Measurements from ENCODE around the gene ANKRD40. TPM values are rescaled to one million over a fixed set of nuclear protein-coding genes. Genes with fewer than 3 reads are reported as not detected.
A peak's percentile ranks its signal among the peaks of the same experiment; 100 is the strongest.
"Not testable (repeated sequence)": the region's sequence is repeated elsewhere in the genome, so short reads cannot be mapped to it uniquely, and the experiment has no call there.

The ANKRD40 gene
- total and polyA plus RNA-seq, 12 donors = 14.9 to 46.4 (median 36.1) TPM

- peaks cover 6 to 76% of the 10 kb centered on the region in 2 donors for H3K4me1 ChIP-seq (replicated peaks in 1 of 2)
- TF ChIP-seq POLR2A (IDR thresholded peaks at IDR 0.05) (no peak), CTCF (IDR thresholded peaks at IDR 0.05) (no peak)
- H3K4me3 ChIP-seq = no peak overlapping the region
- no peaks in the 10 kb centered on the region for H3K9me3 ChIP-seq (replicated peaks in 1 of 3)
- intact Hi-C loops (cut with DNase I) = no loop called here
- no peak for DNase-seq
- H3K27me3 ChIP-seq = no peaks in the 10 kb centered on the region
- H3K27ac ChIP-seq = no peak overlapping the region
- 72 to 79% (median 74%) methylated on average over 12 of the region's 12 CpGs for WGBS, 4 donors
- H3K36me3 ChIP-seq (replicated peaks in 1 of 2) = no peaks in the 10 kb centered on the region
These were observed 18.3 kb upstream of the ANKRD40 start for GRCh38 chr17:50725769-50726655.

GRCh38 chr17:50724622-50725021 lies 16.9 kb upstream of the ANKRD40 start:
- WGBS, 4 donors = 91 to 94% (median 92%) methylated on average over 6 of the region's 6 CpGs
- H3K9me3 ChIP-seq (replicated peaks in 1 of 3); H3K27me3 ChIP-seq; intact Hi-C loops (cut with DNase I); H3K4me3 ChIP-seq; DNase-seq; H3K36me3 ChIP-seq (replicated peaks in 1 of 2); H3K27ac ChIP-seq: not testable (repeated sequence)
- H3K4me1 ChIP-seq (replicated peaks in 1 of 2) = peaks cover 6 to 70% of the 10 kb centered on the region in 2 donors

GRCh38 chr17:50722746-50723145 lies 15.0 kb upstream of the ANKRD40 start:
- no peak for DNase-seq
- no peaks in the 10 kb centered on the region for H3K36me3 ChIP-seq (replicated peaks in 1 of 2)
- 41 to 57% (median 51%) methylated on average over 3 of the region's 3 CpGs for WGBS, 4 donors
- no peaks in the 10 kb centered on the region for H3K9me3 ChIP-seq (replicated peaks in 1 of 3)
- H3K4me3 ChIP-seq = no peak overlapping the region
- intact Hi-C loops (cut with DNase I) = no loop called here
- no peak overlapping the region for H3K27ac ChIP-seq
- H3K4me1 ChIP-seq (replicated peaks in 1 of 2) = peaks cover 6 to 65% of the 10 kb centered on the region in 2 donors
- TF ChIP-seq CTCF (IDR thresholded peaks at IDR 0.05) = no peak
- no peak for TF ChIP-seq POLR2A (IDR thresholded peaks at IDR 0.05)
- H3K27me3 ChIP-seq = no peaks in the 10 kb centered on the region

GRCh38 chr17:50721194-50722010 lies 13.7 kb upstream of the ANKRD40 start:
- TF ChIP-seq POLR2A (IDR thresholded peaks at IDR 0.05) (peak in 1 of 2 donors; percentile 23), CTCF (IDR thresholded peaks at IDR 0.05) (no peak)
- Histone ChIP-seq H3K36me3 (replicated peaks in 1 of 2) (no peaks in the 10 kb centered on the region), H3K4me1 (replicated peaks in 1 of 2) (peaks cover 6 to 57% of the 10 kb centered on the region in 2 donors), H3K27me3 (no peaks in the 10 kb centered on the region), H3K27ac (peak overlapping the region in 3 of 5 donors; percentile 19 to 95 (median 20)), H3K4me3 (peak overlapping the region in 1 of 4 donors; percentile 89), H3K9me3 (replicated peaks in 1 of 3) (no peaks in the 10 kb centered on the region)
- intact Hi-C loops (cut with DNase I) = no loop called here
- WGBS, 4 donors = 8 to 13% (median 11%) methylated on average over 7 of the region's 7 CpGs
- DNase-seq = no peak
